ENCODE data around the gene NAT14.

GRCh38 chr19:55463583-55464031 is 21.4 kb upstream of the NAT14 start:
- TF ChIP-seq POLR2A (IDR thresholded peaks at IDR 0.05; ENCODE audit: low read depth, low read length) (no peak), POLR2AphosphoS5 (IDR thresholded peaks at IDR 0.05; ENCODE audit: low read depth, low read length) (no peak)

Data from GM12892 (cell line).